NCI-H1436 treated with DMSO at 0.1 percent for 48 hours (cell line): ENCODE data around the gene CIT.

Experiments used
- DNase-seq: peaks from one replicate; lab custom pipeline; 2025; lab: John Stamatoyannopoulos, UW

CIT gene

GRCh38 chr12:119859241-119859640, 17.9 kb downstream of the CIT start:
- no peak for DNase-seq

- DNase-seq: no peak
These were observed 20.0 kb downstream of the CIT start for GRCh38 chr12:119857041-119857591.

GRCh38 chr12:119850330-119850729, 26.8 kb downstream of the CIT start:
- no peak for DNase-seq

GRCh38 chr12:119843100-119843499, 34.0 kb downstream of the CIT start:
- DNase-seq: no peak

- DNase-seq: no peak
These were observed 34.7 kb downstream of the CIT start for GRCh38 chr12:119842380-119842779.

GRCh38 chr12:119841433-119842210, 35.5 kb downstream of the CIT start:
- DNase-seq: no peak

GRCh38 chr12:119840582-119840981, 36.5 kb downstream of the CIT start:
- no peak for DNase-seq

GRCh38 chr12:119840168-119840567, 37.0 kb downstream of the CIT start:
- DNase-seq: no peak

GRCh38 chr12:119838826-119839600, 38.1 kb downstream of the CIT start:
- no peak for DNase-seq

- no peak for DNase-seq
These were observed 40.3 kb downstream of the CIT start for GRCh38 chr12:119836781-119837180.

- DNase-seq: no peak
These were observed 42.1 kb downstream of the CIT start for GRCh38 chr12:119835068-119835467.

- no peak for DNase-seq
These were observed 47.7 kb downstream of the CIT start for GRCh38 chr12:119829439-119829838.

GRCh38 chr12:119828300-119828699, 48.8 kb downstream of the CIT start:
- no peak for DNase-seq

- DNase-seq: no peak
These were observed 49.4 kb downstream of the CIT start for GRCh38 chr12:119827760-119828159.

GRCh38 chr12:119826661-119827445, 50.3 kb downstream of the CIT start:
- no peak for DNase-seq

GRCh38 chr12:119825262-119825661, 51.9 kb downstream of the CIT start:
- DNase-seq: no peak

GRCh38 chr12:119822046-119822445, 55.1 kb downstream of the CIT start:
- DNase-seq: no peak

- no peak for DNase-seq
These were observed 57.8 kb downstream of the CIT start for GRCh38 chr12:119819322-119819721.

GRCh38 chr12:119817546-119818343, 59.4 kb downstream of the CIT start:
- DNase-seq: no peak

GRCh38 chr12:119809023-119809422, 68.1 kb downstream of the CIT start:
- no peak for DNase-seq

GRCh38 chr12:119808441-119808840, 68.7 kb downstream of the CIT start:
- DNase-seq: no peak
